ENCODE results near the gene SECISBP2L.

The SECISBP2L gene

GRCh38 chr15:49066372-49066771, 20.1 kb upstream of the SECISBP2L start:
- no peak overlapping the region for H3K27ac ChIP-seq
- no peak for TF ChIP-seq CTCF (conservative IDR thresholded peaks at IDR 0.05; ENCODE audit: low read depth)
- DNase-seq (ENCODE audit: low spot score) = no peak
- ChIA-PET POLR2A (ENCODE audit: low non-redundant PET) (no interaction called here), CTCF (no interaction called here)

- ChIA-PET POLR2A (ENCODE audit: low non-redundant PET) (no interaction called here), CTCF (no interaction called here)
- TF ChIP-seq CTCF (conservative IDR thresholded peaks at IDR 0.05; ENCODE audit: low read depth) = no peak
- no peak overlapping the region for H3K27ac ChIP-seq
- DNase-seq (ENCODE audit: low spot score) = no peak
These were observed 18.6 kb upstream of the SECISBP2L start for GRCh38 chr15:49064884-49065283.

- POLR2A ChIA-PET (ENCODE audit: low non-redundant PET) = no interaction called here
- no peak for DNase-seq (ENCODE audit: low spot score)
- CTCF ChIA-PET = no interaction called here
- no peak overlapping the region for H3K27ac ChIP-seq
- TF ChIP-seq CTCF (conservative IDR thresholded peaks at IDR 0.05; ENCODE audit: low read depth) = no peak
These were observed 18.0 kb upstream of the SECISBP2L start for GRCh38 chr15:49064281-49064653.

GRCh38 chr15:49063402-49064280, 17.4 kb upstream of the SECISBP2L start:
- no peak for DNase-seq (ENCODE audit: low spot score)
- no peak for TF ChIP-seq CTCF (conservative IDR thresholded peaks at IDR 0.05; ENCODE audit: low read depth)

GRCh38 chr15:49062900-49063299, 16.7 kb upstream of the SECISBP2L start:
- no peak overlapping the region for H3K27ac ChIP-seq
- POLR2A ChIA-PET (ENCODE audit: low non-redundant PET) = no interaction called here
- CTCF ChIA-PET = no interaction called here
- no peak for TF ChIP-seq CTCF (conservative IDR thresholded peaks at IDR 0.05; ENCODE audit: low read depth)
- no peak for DNase-seq (ENCODE audit: low spot score)

More at GRCh38 chr15:49063402-49064280, 17.4 kb upstream of the SECISBP2L start:
- POLR2A ChIA-PET (ENCODE audit: low non-redundant PET) = no interaction called here
- CTCF ChIA-PET = no interaction called here
- no peak overlapping the region for H3K27ac ChIP-seq

GRCh38 chr15:49060710-49061495, 14.7 kb upstream of the SECISBP2L start:
- ChIA-PET POLR2A (ENCODE audit: low non-redundant PET) (no interaction called here), CTCF (interaction anchor here (0.7 kb wide), 1 partner anchor 55 kb away, joined by 3 read pairs; no protein-coding TSS in a partner anchor)
- no peak overlapping the region for H3K27ac ChIP-seq
- DNase-seq (ENCODE audit: low spot score) = no peak
- TF ChIP-seq CTCF (conservative IDR thresholded peaks at IDR 0.05; ENCODE audit: low read depth) = no peak
